Loucy (cell line): Measurements from ENCODE around the gene MACROD2.

Experiments
- H2AFZ ChIP-seq: fragments of 200-600 bp; sonication (generic); 2 replicates; pipeline ENCODE4 v1.6.0; 2016; ENCODE audit warnings: antibody characterized with exemption, mild to moderate bottlenecking, low read length, moderate library complexity
- H3F3A ChIP-seq: fragments of 200-600 bp; 2 replicates; pipeline ENCODE4 v1.6.0; 2016; ENCODE audit warnings: antibody characterized with exemption, low read depth, mild to moderate bottlenecking
- H3K27me3 ChIP-seq: fragments of 200-600 bp; sonication (generic); 2 replicates; pipeline ENCODE4 v1.6.1; 2014; ENCODE audit warnings: low read length, mild to moderate bottlenecking; ENCODE audit not compliant: insufficient read depth, poor library complexity, severe bottlenecking
- H3K36me3 ChIP-seq: fragments of 200-600 bp; sonication (generic); 2 replicates; pipeline ENCODE4 v1.6.1; 2016; ENCODE audit warnings: low read length; ENCODE audit not compliant: insufficient read depth
- H3K4me1 ChIP-seq: fragments of 200-600 bp; sonication (generic); 2 replicates; pipeline ENCODE4 v1.5.1; 2014; ENCODE audit warnings: low read length, mild to moderate bottlenecking; ENCODE audit not compliant: insufficient read depth, poor library complexity, severe bottlenecking
- H3K4me2 ChIP-seq: fragments of 200-600 bp; sonication (generic); 2 replicates; pipeline ENCODE4 v1.6.0; 2014; ENCODE audit warnings: antibody characterized with exemption, low read length, low read depth, mild to moderate bottlenecking; ENCODE audit not compliant: poor library complexity, severe bottlenecking
- H3K4me3 ChIP-seq: fragments of 200-600 bp; sonication (generic); 2 replicates; pipeline ENCODE4 v1.5.1; 2014; ENCODE audit warnings: low read length, mild to moderate bottlenecking, mixed read lengths; ENCODE audit not compliant: poor library complexity, severe bottlenecking
- H3K79me2 ChIP-seq: fragments of 200-600 bp; sonication (generic); 2 replicates; pipeline ENCODE4 v1.6.1; 2014; ENCODE audit warnings: low read length; ENCODE audit not compliant: insufficient read depth
- H3K9ac ChIP-seq: fragments of 200-600 bp; sonication (generic); 2 replicates; pipeline ENCODE4 v1.6.0; 2014; ENCODE audit warnings: mild to moderate bottlenecking, low read depth, low read length, moderate library complexity; ENCODE audit not compliant: poor library complexity, severe bottlenecking
- H3K9me2 ChIP-seq: fragments of 200-600 bp; sonication (generic); replicated peaks from 2 replicates; pipeline ENCODE4 v1.6.1; 2016; ENCODE audit warnings: low read depth, low read length, mixed read lengths
- H3K9me3 ChIP-seq: fragments of 200-600 bp; sonication (generic); 2 replicates; pipeline ENCODE4 v1.6.1; 2014; ENCODE audit warnings: mild to moderate bottlenecking, antibody characterized with exemption, low read length, low read depth; ENCODE audit not compliant: insufficient read depth
- H4K20me1 ChIP-seq: fragments of 200-600 bp; sonication (generic); 2 replicates; pipeline ENCODE4 v1.6.0; 2014; ENCODE audit warnings: antibody characterized with exemption, low read length, mild to moderate bottlenecking; ENCODE audit not compliant: insufficient read depth, poor library complexity, severe bottlenecking
- CTCF ChIP-seq: fragments of 200-600 bp; sonication (generic); conservative IDR thresholded peaks from 2 replicates; pipeline ENCODE4 v1.5.1; 2014; ENCODE audit warnings: mild to moderate bottlenecking, antibody characterized with exemption, low read length
- EZH2phosphoT487 ChIP-seq: fragments of 200-600 bp; IDR thresholded peaks from 2 replicates; pipeline ENCODE4 v1.6.1; 2018; ENCODE audit warnings: antibody characterized with exemption, mild to moderate bottlenecking, moderate library complexity, borderline replicate concordance

Gene MACROD2

DNA sequence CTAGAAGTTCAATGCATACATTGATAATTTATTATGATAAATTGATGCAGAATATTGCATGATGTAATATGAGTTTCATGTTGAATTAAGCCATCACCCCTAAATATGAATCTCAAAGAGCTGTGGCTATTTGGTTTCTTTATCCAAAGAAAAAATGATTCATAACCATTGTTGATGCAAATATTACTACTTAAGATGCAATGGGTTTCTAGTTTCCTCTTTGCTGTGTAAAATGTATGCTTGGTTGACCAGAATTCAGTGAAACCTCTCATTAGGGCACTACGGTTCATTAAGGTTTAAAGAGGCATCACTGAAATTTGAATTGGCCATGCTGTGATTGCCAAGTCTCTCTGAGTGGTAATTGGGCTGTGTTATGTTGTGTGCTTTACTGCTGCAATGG, 834.6 kb downstream of the MACROD2 start:
- no peak overlapping the region for H2AFZ ChIP-seq
- H3K4me2 ChIP-seq: no peak overlapping the region

DNA sequence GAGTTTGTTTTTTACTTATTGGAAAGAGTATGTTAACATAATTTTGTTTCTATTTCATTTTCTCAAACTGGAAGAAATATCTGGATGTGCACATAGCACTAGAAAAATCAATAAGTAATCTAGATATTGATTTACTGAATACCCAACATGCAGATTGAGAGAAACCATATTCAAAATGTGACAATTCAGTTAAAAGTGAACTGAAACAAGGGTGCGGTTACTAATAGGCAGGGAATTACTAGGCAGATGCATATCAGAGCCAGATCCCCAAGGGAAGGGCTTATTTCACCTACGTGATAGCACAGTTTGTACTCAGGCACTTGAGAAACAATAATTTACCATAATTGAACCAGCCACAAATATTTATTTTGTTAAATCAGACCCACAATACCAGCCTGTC, 835.1 kb downstream of the MACROD2 start:
- Histone ChIP-seq H3F3A (no peaks in the 10 kb centered on the region), H3K4me2 (no peak overlapping the region), H3K36me3 (no peaks in the 10 kb centered on the region), H3K27me3 (no peaks in the 10 kb centered on the region), H3K9ac (no peak overlapping the region), H3K4me3 (no peak overlapping the region), H3K79me2 (no peaks in the 10 kb centered on the region), H3K4me1 (no peaks in the 10 kb centered on the region), H2AFZ (no peak overlapping the region), H3K9me2 (no peaks in the 10 kb centered on the region), H4K20me1 (no peaks in the 10 kb centered on the region), H3K9me3 (no peaks in the 10 kb centered on the region)
- TF ChIP-seq EZH2phosphoT487: no peak
- TF ChIP-seq CTCF: no peak

More for the DNA sequence above, 834.6 kb downstream of the MACROD2 start:
- Histone ChIP-seq H3K79me2 (no peaks in the 10 kb centered on the region), H3K9ac (no peak overlapping the region), H3K36me3 (no peaks in the 10 kb centered on the region), H3K27me3 (no peaks in the 10 kb centered on the region), H3K9me3 (no peaks in the 10 kb centered on the region), H4K20me1 (no peaks in the 10 kb centered on the region), H3K4me3 (no peak overlapping the region), H3K4me1 (no peaks in the 10 kb centered on the region), H3K9me2 (no peaks in the 10 kb centered on the region), H3F3A (no peaks in the 10 kb centered on the region)
- no peak for TF ChIP-seq CTCF
- no peak for TF ChIP-seq EZH2phosphoT487

- Histone ChIP-seq H3K9ac (no peak overlapping the region), H4K20me1 (no peaks in the 10 kb centered on the region), H3K36me3 (no peaks in the 10 kb centered on the region), H3K9me3 (no peaks in the 10 kb centered on the region), H3K27me3 (no peaks in the 10 kb centered on the region), H3K4me3 (no peak overlapping the region), H2AFZ (no peak overlapping the region), H3K79me2 (no peaks in the 10 kb centered on the region), H3K4me2 (no peak overlapping the region), H3K4me1 (no peaks in the 10 kb centered on the region), H3K9me2 (no peaks in the 10 kb centered on the region), H3F3A (no peaks in the 10 kb centered on the region)
- TF ChIP-seq EZH2phosphoT487 (no peak), CTCF (no peak)
These were observed 835.6 kb downstream of the MACROD2 start for GRCh38 chr20:14830899-14831298.
